K562 (cell line): ENCODE measurements around the gene DYNLL1.
A peak's percentile ranks its signal among the peaks of the same experiment; 100 is the strongest.

Source experiments
- RAD21 ChIP-seq, 2 experiments: fragments of 250-450 bp in 1 of 2; fragments of 450-650 bp in 1 of 2; sonication (Bioruptor Pico) in 1 of 2; formaldehyde crosslinking in 1 of 2; IDR thresholded peaks in 1 of 2; conservative IDR thresholded peaks in 1 of 2; 2 replicates each; pipeline versions ENCODE4 v1.4.0 to v1.8.0; 2020 to 2022; ENCODE audit warnings: mild to moderate bottlenecking in 2 of 2, moderate library complexity in 1 of 2
- RFX5 ChIP-seq: IDR thresholded peaks from 2 replicates; pipeline ENCODE4 v1.6.1; 2011; ENCODE audit warnings: low read depth, mild to moderate bottlenecking, improper control_type of control experiment, low read length
- ZNF79 ChIP-seq: fragments of 250-450 bp; sonication (Bioruptor Pico); IDR thresholded peaks from 2 replicates; pipeline ENCODE4 v1.4.0; 2020; ENCODE audit warnings: low read depth, mild to moderate bottlenecking, moderate library complexity
- TF ChIP-seq, protein P1 (sequence below): IDR thresholded peaks from 3 replicates; pipeline ENCODE4 v1.6.1; 2011; ENCODE audit warnings: borderline replicate concordance, mild to moderate bottlenecking, moderate library complexity; ENCODE audit not compliant: insufficient read length; ENCODE audit errors: extremely low read depth

DNA sequence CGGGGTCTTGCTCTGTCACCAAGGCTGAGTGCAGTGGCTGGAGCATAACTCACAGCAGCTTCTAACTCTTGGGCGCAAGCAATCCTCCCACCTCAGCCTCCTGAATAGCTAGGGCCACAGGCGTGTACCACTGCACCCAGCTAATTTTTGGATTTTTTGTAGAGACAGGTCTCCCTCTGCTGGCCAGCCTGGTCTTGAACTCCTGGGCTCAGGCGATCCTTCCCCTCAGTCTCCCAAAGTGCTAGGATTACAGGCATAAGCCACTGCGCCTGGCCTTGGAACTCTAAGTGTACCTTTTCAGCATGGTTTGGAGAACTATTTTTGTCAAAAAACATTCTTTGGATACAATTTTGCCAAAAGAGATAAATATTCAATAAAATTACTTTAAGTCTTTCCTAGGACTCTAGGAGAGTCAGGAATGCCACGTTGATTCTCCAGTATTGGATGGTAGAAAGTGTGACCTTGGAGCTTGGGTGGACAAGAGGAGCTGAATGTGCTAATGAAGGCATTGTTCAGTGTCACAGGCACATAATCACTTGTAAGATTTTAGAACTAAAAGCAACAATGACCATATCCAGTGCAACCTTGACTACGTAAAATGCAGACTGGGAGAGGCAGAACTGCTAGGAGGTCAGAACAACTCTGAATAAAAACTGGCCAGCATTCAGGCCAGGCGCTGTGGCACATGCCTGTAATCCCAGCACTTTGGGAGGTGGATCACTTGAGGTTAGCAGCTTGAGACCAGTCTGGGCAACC is 29.2 kb upstream of the DYNLL1 start:
- TF ChIP-seq RAD21 (CRISPR knock-in tag; conservative IDR thresholded peaks at IDR 0.05 in 1 of 2, IDR thresholded peaks at IDR 0.05 in 1 of 2) = peak; percentile 40 to 45; a peak in 3 of 4 replicates
- TF ChIP-seq, protein P1, sequence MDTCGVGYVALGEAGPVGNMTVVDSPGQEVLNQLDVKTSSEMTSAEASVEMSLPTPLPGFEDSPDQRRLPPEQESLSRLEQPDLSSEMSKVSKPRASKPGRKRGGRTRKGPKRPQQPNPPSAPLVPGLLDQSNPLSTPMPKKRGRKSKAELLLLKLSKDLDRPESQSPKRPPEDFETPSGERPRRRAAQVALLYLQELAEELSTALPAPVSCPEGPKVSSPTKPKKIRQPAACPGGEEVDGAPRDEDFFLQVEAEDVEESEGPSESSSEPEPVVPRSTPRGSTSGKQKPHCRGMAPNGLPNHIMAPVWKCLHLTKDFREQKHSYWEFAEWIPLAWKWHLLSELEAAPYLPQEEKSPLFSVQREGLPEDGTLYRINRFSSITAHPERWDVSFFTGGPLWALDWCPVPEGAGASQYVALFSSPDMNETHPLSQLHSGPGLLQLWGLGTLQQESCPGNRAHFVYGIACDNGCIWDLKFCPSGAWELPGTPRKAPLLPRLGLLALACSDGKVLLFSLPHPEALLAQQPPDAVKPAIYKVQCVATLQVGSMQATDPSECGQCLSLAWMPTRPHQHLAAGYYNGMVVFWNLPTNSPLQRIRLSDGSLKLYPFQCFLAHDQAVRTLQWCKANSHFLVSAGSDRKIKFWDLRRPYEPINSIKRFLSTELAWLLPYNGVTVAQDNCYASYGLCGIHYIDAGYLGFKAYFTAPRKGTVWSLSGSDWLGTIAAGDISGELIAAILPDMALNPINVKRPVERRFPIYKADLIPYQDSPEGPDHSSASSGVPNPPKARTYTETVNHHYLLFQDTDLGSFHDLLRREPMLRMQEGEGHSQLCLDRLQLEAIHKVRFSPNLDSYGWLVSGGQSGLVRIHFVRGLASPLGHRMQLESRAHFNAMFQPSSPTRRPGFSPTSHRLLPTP = no peak
- no peak for TF ChIP-seq ZNF79 (CRISPR knock-in tag)
- TF ChIP-seq RFX5 = no peak
